UCSD-AML1 (cell line): ENCODE results near the gene HEBP2.

Experiments used
- DNase-seq: peaks from one replicate; lab custom pipeline; 2025; ENCODE audit not compliant: unreplicated experiment; lab: John Stamatoyannopoulos, UW

The HEBP2 gene

DNA sequence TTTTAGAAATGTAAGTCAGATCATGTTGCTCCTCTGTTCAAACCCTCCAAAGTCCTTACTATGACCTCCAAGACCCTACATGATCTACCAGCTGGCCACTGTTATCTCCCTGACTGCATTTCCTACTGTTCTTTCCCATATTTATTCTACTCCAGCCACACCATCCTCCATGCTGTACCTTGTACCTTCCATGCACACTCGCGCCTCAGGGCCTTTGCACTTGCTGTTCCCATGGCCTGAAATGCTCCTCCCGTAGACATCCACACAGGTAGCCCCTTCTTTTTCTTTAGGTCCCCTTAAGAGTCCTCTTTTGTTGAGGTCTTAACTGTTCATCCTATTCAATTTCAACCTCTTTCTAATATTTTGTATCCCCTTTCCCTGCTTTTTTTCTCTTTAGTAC, 47.0 kb downstream of the HEBP2 start:
- DNase-seq = no peak

- no peak for DNase-seq
These were observed 51.1 kb downstream of the HEBP2 start for GRCh38 chr6:138454981-138455706.

- DNase-seq = no peak
These were observed 51.9 kb downstream of the HEBP2 start for GRCh38 chr6:138455746-138456400.

DNA sequence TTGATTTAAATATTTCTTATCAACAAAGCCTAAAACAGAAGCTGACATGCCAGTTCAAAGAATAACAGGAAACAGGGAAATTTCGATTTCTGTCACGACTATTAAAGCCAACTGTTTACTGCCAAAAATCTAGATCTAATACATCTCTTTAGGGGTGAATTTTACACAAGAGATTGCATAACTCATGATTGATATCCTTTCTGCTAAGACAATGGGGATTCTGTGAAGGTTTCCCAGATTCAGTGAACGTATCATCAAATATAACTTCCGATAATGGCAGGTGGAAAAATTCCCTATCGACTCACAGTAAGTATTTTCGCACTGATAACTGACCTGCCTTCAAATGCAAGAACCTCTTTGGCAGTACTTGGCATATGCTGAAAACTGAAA, 52.4 kb downstream of the HEBP2 start:
- no peak for DNase-seq

GRCh38 chr6:138461647-138462046, 57.6 kb downstream of the HEBP2 start:
- no peak for DNase-seq

GRCh38 chr6:138464085-138464484, 60.1 kb downstream of the HEBP2 start:
- no peak for DNase-seq

DNA sequence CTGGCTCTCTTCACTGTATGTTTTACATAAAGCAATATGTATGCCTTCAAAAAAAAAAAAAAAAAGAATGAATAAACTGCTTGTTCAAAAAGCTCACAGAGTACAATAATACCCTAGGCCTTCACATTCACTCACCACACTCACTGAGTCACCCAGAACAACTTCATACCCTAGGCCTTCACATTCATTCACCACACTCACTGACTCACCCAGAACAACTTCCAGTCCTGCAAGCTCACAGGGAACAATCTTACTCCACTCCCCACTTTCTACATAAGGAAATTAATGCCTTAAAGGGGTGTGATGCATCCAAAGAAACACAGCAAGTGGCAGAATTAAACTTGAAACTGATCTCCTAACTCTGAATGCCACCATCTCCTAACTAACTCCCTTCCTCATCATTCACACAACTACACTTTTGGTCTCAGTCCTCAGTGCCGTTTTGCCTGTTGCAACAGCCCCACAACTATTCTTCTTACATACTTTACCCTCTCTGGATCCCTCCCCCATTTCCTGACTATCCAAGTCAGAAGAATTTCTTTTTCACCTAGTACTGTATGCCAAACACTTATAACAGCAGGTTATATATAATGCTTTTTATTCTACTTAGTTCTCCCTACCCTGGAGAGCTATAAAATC, 61.1 kb downstream of the HEBP2 start:
- DNase-seq = no peak

DNA sequence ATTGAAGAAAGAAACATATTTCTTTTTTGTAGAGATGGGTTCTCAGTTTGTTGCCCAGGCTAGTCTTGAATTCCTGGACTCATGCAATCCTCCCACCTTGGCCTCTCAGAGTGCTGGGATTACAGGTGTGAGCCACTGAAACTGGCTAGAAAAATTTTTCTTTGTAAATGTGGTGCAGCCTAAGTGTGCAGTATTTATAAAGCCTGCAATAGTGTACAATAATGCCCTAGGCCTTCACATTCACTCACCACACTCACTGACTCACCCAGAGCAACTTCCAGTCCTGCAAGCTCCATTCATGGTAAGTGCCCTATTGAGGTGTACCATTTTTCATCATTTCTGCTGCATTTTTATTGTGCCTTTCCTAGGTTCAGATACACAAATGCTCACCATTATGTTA, 63.9 kb downstream of the HEBP2 start:
- DNase-seq = no peak

DNA sequence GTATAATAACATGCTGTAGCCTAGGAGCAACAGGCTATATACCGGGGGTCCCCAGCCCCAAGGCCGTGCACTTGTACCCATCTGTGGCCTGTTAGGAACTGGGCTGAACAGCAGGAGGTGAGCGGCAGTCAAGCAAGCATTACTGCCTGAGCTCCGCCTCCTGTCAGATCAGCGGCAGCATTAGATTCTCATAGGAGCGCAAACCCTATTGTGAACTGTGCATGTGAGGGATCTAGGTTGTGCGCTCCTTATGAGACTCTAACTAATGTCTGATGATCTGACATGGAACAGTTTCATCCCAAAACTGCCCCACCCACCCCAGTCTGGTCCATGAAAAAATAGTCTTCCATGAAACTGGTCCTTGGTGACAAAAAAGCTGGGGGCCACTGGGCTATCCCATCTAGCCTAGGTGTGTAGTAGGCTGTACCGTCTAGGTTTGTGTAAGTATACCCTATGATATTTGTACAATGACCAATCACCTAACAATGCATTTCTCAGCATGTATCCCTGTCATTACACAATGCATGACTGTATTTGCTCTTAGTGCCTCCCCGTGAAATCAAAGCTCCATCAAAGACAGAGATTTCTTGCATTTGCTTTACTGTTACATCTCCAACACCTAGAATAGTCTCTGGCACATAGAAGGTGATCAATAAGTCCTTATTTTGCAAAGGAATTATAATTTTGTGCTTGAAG, 64.4 kb downstream of the HEBP2 start:
- no peak for DNase-seq
